ENCODE results near the gene HECTD4. TPM values are rescaled to one million over a fixed set of nuclear protein-coding genes. Genes with fewer than 3 reads are reported as not detected.
"Not testable (repeated sequence)": the region's sequence is repeated elsewhere in the genome, so short reads cannot be mapped to it uniquely, and the experiment has no call there.

The HECTD4 gene
- total RNA-seq, 1 experiment from 2014 or later, result 4.0 TPM

DNA sequence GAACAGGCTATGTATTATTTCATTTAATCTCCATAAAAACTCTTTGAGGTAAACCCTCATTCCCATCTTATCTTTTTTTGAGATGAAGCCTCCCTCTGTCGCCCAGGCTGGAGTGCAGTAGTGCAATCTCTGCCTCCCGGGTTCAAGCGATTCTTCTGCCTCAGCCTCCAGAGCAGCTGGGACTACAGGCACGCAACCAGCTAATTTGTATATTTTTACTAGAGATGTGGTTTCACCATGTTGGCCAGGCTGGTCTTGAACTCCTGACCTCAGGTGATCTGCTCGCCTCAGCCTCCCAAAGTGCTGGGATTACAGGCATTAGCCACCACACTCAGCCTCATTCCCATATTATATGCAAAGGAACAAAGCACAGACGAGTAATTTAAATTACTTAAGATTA, 25.5 kb upstream of the HECTD4 start:
- not testable (repeated sequence) for DNase-seq (ENCODE audit: low spot score)

DNA sequence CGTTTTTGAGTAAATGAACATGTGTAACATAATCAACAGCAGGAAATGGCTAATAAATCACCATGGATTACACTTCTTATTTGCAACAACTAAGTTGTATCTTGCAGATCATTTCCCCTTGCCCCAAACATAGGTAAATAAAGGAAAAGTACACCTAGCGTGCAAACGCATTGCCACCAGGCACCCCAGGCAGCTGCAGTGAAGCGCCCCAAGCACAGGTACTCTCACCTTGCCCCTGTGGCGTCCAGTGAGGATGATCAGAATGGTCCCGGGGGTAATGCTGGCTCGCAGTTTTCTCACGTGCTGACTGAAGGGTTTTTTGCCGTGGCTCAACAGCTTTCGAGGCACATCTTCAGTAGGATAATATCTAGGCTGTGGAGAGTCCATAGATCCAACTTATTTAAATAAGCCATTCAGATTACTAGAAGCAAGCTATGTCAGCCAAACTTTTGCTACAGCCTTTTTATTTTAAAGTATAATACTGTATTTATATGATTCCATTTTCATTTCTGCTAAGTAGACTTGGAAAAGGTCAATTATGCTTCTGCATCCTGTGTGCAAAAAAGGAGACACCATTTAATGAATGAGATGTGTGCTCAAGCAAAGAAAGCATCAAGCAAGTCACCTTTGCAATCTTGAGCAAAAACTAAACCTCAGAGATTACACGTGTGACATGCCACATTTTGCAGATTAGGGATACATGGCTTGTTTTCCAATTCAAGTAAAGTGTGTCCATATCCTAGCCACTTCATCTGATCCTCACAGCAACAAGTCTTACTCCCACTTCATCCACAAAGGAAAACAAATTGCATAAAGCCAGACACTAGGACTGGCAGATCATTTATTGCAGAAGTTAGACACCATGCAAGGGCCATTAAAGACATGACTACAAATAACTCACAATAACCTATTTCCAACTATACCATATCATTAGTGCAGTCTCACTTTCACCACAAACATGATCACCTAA, 24.6 kb upstream of the HECTD4 start:
- no peak for DNase-seq (ENCODE audit: low spot score)

DNA sequence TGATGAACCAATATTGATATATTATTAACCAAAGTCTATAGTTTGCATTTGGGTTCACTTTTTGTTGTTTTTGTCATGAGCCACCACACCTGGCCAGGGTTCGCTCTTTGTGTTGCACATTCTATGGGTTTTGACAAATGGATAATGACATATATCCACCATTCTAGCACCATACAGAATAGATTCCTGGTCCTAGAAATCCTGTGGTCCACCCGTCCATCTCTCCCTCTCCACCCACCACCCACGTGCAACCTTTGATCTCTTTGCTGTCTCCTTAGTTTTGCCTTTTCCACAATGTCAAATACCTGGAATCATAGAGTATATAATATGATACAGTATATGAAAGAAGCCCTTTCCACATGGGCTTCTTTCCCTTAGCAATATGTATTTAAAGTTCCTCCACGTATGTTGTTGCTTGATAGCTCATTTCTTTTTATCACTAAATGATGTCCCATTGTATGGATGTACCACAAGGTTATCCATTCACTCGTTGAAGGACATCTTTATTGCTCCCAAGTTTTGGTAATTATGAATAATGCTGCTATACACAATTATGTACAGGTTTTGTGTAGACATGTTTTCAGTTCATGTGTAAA, 19.8 kb upstream of the HECTD4 start:
- no peak for DNase-seq (ENCODE audit: low spot score)

DNA sequence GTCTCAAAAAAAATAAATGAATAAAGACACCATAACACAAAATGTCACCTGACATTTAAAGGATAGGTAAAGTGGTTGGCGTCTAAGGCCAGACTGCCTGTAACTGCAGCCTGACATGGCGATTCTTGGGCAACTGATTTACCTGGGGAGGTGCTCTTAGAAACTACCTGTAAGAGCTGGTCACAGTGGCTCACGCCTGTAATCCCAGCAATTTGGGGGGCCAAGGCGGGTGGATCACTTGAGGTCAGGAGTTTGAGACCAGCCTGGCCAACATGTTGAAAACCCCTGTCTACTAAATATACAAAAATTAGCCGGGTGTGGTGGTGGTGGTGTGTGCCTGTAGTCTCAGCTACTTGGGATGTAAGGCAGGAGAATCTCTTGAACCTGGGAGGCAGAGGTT, 18.8 kb upstream of the HECTD4 start:
- no peak for DNase-seq (ENCODE audit: low spot score)

DNA sequence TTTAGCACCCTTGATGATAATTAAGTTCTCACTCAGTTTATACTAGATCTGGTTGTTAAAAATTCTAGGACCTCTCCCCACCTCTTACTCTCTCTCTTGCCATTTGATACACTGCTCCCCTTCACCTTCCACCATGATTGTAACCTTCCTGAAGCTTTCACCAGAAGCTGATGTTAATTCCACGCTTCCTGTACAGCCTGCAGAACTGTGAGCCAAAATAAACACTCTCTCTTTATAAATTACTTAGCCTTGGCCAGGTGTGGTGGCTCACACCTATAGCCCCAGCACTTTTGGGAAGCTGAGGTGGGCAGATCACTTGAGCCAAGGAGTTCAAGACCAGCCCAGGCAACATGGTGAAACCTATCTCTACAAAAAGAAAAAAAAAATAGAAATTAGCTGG, 11.1 kb upstream of the HECTD4 start:
- DNase-seq (ENCODE audit: low spot score), result no peak

DNA sequence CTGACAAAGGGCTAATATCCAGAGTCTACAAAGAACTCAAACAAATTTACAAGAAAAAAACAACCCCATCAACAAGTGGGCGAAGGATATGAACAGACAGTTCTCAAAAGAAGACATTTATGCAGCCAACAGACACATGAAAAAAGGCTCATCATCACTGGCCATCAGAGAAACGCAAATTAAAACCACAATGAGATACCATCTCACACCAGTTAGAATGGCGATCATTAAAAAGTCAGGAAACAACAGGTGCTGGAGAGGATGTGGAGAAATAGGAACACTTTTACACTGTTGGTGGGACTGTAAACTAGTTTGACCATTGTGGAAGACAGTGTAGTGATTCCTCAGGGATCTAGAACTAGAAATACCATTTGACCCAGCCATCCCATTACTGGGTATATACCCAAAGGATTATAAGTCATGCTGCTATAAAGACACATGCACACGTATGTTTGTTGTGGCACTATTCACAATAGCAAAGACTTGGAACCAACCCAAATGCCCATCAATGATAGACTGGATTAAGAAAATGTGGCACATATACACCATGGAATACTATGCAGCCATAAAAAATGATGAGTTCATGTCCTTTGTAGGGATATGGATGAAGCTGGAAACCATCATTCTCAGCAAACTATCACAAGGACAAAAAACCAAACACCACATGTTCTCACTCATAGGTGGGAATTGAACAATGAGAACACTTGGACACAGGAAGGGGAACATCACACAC, 7.9 kb upstream of the HECTD4 start:
- DNase-seq (ENCODE audit: low spot score), result not testable (repeated sequence)

DNA sequence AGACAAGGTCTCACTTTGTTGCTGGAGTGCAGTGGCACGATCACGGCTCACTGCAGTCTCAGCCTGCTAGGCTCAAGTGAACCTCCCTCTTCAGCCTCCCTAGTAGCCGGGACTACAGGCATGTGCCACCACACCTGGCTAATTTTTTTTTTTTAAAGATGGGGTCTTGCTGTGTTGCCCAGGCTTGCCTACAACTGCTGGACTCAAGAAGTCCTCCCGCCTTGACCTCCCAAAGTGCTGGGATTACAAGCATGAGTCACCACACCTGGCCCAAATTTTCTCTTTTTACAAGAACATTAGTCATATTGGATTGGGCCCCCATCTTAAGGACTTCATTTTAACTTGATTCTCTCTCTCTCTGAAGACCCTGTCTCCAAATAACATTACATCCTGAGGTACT, 7.0 kb upstream of the HECTD4 start:
- DNase-seq (ENCODE audit: low spot score), result no peak

DNA sequence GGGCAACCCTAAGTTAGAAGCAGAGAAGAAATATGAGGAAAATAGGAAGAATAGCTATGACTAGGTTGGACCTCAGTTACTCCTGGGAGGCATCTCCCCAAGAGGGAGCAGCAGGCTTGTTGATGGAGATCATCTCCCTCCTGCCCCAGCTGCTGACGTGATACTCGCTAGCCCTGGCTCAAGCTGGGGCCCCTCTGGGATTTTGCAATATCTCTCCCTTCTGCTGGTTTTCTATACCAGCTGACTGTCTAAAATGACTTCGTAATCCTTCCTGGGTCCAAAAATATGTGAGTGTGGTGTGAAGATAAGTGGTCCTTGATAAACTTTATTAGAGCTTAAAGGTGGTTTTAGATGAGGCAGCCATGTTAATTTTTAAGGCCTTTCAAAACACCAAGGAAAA, 4.5 kb upstream of the HECTD4 start:
- DNase-seq (ENCODE audit: low spot score), result peak; percentile 11

DNA sequence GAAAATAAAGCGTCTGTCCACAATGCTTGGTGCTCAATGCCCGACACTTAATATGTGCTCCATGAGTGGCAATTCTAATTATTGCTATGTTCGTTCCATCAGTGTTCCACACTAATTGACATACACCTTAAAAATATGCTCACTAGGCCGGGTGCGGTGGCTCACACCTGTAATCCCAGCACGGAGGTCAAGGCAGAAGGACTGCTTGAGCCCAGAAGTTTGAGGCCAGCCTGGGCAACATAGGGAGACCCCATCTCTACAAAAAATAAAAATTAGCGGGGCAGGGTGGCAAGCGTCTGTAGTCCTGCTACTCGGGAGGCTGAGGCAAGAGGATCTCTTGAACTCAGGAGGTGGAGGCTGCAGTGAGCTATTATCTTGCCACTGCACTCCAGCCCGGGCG, 635 bp upstream of the HECTD4 start:
- no peak for DNase-seq (ENCODE audit: low spot score)

DNA sequence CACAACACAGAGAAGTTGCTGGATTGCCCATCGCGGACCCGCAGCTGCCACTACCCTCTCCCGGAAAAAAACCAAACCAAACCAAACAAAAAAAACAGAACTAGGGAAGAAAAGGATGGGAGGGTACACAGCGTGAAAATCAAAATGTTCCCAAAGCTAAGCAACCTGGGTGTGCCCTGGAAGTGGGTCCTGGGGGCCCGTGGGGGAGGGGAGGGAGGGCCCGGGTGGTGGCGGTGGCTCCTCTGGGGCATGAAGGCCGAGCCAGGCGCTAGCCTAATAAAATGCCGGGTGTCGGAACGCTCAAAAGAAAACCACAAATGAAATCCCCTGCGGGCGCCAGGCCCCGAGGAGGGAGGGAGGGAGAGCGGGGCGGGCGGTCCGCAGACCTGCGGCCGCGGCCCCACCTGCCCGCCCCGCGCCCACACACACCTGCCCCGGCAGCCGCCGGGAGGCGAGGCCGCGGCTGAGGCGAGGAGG, 787 bp downstream of the HECTD4 start:
- no peak for DNase-seq (ENCODE audit: low spot score)

DNA sequence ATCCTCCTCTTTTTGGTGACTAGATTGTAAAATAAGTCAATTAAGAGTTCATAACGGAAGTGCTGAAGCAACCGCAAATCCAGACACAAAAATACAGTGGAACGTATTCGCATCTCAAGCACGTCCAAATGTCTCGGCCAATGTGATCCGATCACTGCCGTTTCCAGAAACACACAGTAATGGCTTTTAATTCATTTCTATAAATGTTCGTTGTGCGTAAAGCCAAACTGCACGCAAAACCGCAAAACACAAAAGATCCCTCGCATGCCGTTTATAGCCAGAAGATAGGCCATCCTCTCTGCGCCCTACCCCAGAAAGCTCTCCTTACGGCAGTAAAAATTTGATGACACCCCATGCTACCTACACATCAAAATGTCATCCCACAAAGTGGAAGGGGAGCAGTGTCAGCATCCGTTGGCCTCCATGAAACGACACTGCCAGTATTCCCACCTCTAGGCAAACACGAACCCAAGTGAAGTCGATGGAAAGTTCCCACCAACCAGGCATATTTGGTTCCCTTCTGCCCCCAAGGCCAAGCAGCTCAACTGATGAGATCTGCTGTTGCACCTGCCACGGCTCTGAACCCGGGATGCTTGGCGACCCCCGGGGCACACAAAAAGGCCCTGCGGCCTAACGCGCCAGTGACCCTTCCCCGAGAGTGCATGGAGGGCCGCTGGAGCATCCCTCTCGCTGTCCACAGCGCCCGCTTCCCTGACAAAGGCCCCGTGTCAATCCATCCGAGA, 1.4 kb downstream of the HECTD4 start:
- no peak for DNase-seq (ENCODE audit: low spot score)

DNA sequence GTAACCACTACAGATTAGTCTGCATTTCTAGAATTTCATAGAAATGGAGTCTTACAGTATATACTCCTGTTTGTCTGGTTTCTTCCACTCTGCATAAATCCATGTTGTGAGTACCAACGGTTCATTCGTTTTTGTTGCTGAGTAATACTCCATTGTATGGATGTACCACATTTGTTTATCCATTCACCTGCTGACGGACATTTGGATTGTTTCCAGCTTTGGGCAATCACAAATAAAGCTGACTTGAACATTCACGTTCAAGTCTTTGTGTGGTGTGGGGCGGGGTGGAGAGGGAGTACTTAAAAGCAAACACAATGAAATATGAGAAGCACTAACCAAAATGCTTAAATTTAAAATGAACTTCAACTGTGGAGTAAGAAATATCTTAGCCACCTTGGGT, 7.1 kb downstream of the HECTD4 start:
- DNase-seq (ENCODE audit: low spot score), result no peak

DNA sequence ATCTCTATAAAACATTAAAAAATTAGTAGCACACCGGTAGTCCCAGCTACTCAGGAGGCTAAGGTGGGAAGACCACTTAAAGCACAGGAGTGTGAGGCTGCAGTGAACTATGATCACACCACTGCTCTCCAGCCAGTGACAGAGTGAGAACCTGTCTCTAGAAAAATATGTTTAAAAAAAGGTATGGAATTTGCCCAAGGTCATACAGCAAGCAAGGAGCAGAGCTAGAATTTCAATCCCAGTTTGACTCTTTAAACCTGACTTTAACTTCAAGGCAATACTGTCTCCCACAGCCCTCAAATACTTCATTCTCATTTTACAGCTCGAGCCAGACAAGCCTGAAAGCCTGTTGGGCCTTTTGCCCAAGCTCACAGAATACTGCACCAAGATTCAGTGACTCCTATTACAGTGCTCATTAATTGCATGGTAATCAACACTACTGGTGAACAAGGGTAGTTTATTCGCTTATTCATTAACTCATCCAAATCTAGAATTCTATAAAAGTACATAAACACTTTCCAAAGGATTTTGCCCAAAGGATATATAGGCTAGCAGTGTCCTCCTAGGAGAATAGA, 8.0 kb downstream of the HECTD4 start:
- no peak for DNase-seq (ENCODE audit: low spot score)

DNA sequence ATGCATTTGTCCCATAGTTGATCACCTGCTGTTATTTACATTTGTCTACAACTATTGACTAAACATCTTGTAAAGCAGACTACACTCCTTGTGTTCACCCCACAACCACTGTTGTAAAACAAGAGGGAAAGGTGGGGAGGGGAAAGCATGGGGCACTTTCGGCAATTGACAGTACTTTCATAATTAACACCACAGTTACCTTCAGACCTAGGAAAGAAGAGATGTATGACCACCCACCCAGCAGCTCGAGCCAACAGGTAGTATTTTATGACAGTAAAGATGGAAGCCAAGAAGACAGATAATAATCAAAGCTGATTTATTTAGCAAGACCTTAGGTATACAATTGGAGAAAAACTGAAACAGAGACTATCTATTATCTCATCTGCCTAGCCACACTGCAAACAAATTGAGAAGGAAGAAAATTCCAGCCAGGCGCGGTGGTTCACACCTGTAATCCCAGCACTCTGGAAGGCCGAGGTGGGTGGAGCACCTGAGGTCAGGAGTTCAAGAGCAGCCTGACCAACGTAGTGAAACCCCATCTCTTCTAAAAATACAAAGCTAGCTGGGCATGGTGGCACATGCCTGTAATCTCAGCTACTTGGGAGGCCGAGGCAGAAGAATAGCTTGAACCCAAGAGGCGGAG, 11.2 kb downstream of the HECTD4 start:
- DNase-seq (ENCODE audit: low spot score), result no peak

DNA sequence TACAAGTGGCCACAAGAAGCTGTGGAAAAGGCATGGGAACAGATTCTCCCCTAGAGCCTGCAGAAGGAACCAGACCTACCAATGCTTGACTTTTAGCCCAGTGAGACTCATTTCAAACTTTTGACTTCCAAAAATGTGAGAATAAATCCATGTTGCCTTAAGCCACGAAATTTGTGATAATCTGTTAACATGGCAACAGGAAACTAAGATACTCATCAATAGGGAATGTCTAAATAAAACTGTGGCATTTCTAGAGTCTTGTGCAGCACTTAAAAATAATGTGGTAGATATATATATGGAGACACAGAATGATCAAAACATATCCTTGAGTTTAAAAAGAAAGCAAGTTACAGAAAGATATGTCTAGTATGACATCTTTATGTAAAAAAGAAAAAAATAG, 12.0 kb downstream of the HECTD4 start:
- no peak for DNase-seq (ENCODE audit: low spot score)

DNA sequence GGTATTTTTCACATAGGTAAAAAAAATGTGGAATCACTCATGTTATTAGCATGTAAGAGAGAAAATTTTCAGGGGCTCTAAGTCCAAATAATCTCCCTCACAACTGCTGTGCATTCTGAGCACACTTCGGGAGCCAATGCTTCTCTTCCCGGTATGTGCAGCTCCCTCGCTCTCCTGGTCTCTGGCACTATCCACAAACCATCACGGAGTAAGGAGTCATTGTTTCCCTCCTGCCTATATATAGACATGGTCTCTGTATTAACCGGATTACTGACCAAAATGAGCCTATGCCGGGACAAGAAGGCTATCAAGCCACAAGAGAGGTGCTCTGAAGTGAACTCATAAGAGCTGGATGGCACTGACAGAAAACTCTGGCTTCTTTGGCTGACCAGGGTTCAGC, 13.4 kb downstream of the HECTD4 start:
- no peak for DNase-seq (ENCODE audit: low spot score)

DNA sequence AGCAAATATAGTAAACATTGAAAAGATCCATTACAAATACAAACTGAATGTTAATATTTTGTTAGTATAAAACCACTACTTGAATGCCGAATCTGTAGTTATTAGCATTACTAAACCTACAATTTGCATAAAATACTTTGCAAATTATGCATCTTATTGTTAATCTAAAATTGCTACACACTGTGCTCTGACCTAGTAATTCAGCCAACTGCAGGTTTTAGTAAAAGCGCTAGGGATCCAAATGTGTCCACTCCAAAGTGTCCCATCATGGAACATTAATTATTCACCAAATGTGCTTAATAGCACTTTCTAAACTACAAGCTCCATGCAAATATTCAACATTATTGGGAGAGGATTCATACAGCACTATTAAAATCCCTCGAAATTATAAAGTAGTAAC, 14.3 kb downstream of the HECTD4 start:
- no peak for DNase-seq (ENCODE audit: low spot score)

DNA sequence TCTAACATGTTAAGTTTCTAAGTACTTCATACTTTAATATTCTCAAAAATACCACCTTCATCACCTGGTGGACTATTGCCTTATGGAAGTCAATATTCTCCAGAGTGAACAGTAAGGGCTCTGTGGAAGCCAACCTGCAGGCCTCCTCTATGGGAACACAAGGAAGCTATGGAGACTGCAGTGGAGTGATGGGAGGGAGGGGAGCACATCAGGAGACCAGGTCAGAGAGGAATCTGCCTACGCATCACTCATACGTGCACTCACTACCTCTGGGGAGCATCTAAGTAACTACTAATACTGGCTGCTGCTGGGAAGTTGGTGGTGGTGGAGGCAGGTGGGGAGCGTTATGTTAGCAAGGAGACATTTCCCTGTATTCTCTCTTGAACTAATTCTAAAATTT, 19.9 kb downstream of the HECTD4 start:
- no peak for DNase-seq (ENCODE audit: low spot score)

DNA sequence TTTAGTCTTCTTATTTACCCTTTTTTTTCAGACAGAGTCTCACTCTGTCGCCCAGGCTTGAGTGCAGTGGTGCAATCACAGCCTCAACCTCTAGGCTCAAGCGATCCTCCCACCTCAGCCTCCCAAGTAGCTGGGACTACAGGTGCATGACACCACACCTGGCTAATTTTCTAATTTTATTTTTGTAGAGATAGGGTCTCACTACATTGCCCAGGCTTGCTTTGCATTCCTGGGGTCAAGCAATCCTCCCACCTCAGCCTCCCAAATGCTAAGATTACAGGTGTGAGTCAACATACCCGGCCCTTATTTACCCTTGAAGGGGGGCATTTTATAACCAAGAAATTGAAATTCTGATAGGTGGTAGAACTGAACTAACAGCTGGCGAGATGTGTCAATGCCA, 21.0 kb downstream of the HECTD4 start:
- DNase-seq (ENCODE audit: low spot score), result no peak

DNA sequence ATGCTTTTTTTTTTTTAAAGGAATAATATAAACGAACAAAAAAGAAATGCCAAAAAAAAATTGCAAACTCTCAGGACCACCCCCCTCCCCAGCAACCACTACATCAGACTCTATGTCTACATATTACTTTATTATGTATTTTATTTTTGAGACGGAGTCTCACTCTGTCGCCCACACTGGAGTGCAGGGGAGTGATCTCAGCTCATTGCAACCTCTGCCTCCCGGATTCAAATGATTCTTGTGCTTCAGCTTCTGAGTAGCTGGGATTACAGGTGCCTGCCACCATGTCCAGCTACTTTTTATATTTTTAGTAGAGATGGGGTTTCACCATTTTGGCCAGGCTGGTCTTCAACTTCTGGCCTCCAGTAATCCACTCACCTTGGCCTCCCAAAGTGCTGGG, 22.9 kb downstream of the HECTD4 start:
- DNase-seq (ENCODE audit: low spot score), result no peak

DNA sequence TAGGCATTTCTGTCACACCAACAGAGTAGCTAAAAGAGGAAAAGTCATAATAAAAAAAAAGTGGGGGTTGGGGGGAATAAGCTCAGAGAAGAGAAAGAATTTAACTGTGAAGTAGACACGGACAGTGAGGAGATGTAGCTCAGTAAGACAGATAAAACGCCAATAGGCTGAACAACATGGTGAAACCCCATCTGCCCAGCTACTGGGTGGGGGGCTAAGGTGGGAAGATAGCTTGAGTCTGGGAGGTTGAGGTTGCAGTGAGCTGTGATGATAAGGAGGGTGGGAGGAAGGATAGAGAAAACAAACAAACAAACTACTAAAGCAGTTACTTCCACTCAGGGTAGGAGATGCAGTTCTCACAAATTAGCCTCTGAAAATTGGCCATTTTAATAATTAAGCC, 25.0 kb downstream of the HECTD4 start:
- no peak for DNase-seq (ENCODE audit: low spot score)

Data from H4 (cell line).